ENCODE data around the gene RSPO3. TPM values are rescaled to one million over a fixed set of nuclear protein-coding genes. Genes with fewer than 3 reads are reported as not detected.

Gene RSPO3
- total RNA-seq, 1 donor from 2014 or later: 26.3 TPM

DNA sequence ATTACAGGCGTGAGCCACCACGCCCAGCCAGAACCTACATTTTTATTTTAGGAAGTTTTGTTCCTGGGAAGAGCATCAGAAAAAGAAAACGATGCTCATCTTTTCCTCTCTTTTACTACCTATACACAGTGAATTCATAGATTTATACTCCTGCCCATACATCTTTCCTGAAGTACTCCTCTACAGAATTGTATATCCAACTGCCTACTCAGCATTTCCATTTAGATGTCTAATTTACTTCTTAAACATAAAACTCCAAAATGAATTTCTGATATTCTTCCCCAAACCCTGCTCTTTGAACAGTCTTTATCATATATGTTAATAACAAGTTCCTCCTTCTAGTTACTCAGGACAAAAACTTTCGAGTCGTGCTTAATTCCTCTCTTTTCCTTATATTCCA is 39.8 kb upstream of the RSPO3 start:
- Mint-ChIP-seq H3K4me1 (peaks cover 5% of the 10 kb centered on the region), H3K27ac (no peak overlapping the region), H3K9me3 (peaks cover 11% of the 10 kb centered on the region), H3K36me3 (no peaks in the 10 kb centered on the region), H3K27me3 (ENCODE audit: low read depth) (no peaks in the 10 kb centered on the region), H3K4me3 (no peak overlapping the region)
- no peak for DNase-seq (ENCODE audit: low spot score in 2 of 2, unreplicated experiment in 2 of 2)
- TF ChIP-seq CTCF (IDR thresholded peaks at IDR 0.05; ENCODE audit: unreplicated experiment): no peak

DNA sequence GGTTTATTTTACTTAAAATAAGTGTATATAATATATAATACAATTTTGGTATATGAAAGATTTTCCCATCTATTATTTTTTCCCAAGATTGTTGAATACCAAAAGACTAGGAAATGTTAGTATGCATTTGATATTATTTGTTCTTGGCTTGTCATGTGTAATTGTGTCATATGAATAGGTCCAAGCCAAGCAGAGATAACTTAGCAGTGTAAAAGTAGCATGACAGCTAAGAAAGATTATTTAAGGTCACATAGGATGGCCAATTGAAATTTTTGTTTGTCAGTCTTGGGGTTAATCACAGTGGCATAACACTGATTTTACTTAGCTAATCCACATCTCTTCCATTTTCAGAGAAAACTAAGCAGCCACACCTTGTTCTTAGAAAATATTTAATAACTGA is 38.8 kb upstream of the RSPO3 start:
- no peak overlapping the region for H3K27ac Mint-ChIP-seq
- peaks cover 7% of the 10 kb centered on the region for H3K4me1 Mint-ChIP-seq
- no peaks in the 10 kb centered on the region for H3K27me3 Mint-ChIP-seq (ENCODE audit: low read depth)
- no peak for TF ChIP-seq CTCF (IDR thresholded peaks at IDR 0.05; ENCODE audit: unreplicated experiment)
- peaks cover 11% of the 10 kb centered on the region for H3K9me3 Mint-ChIP-seq
- H3K36me3 Mint-ChIP-seq: no peaks in the 10 kb centered on the region
- no peak for DNase-seq (ENCODE audit: low spot score in 2 of 2, unreplicated experiment in 2 of 2)
- H3K4me3 Mint-ChIP-seq: no peak overlapping the region

DNA sequence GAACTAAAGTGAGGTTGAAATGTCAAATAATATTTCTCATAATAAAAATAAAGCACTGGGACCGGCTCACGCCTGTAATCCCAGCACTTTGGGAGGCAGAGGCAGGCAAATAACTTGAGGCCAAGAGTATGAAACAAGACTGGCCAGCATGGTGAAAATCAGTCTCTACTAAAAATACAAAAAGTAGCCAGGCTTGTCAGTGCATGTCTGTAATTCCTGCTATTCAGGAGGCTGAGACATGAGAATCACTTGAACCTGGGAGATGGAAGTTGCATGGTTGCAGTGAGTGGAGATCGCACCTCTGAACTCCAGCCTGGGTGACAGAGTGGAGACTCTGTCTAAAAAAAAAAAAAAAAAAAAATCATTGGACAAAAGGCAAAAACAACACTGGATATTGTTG is 38.4 kb upstream of the RSPO3 start:
- Mint-ChIP-seq H3K4me3 (no peak overlapping the region), H3K27me3 (ENCODE audit: low read depth) (no peaks in the 10 kb centered on the region), H3K36me3 (no peaks in the 10 kb centered on the region), H3K4me1 (peaks cover 7% of the 10 kb centered on the region), H3K9me3 (peaks cover 11% of the 10 kb centered on the region), H3K27ac (no peak overlapping the region)
- no peak for TF ChIP-seq CTCF (IDR thresholded peaks at IDR 0.05; ENCODE audit: unreplicated experiment)
- no peak for DNase-seq (ENCODE audit: low spot score in 2 of 2, unreplicated experiment in 2 of 2)

DNA sequence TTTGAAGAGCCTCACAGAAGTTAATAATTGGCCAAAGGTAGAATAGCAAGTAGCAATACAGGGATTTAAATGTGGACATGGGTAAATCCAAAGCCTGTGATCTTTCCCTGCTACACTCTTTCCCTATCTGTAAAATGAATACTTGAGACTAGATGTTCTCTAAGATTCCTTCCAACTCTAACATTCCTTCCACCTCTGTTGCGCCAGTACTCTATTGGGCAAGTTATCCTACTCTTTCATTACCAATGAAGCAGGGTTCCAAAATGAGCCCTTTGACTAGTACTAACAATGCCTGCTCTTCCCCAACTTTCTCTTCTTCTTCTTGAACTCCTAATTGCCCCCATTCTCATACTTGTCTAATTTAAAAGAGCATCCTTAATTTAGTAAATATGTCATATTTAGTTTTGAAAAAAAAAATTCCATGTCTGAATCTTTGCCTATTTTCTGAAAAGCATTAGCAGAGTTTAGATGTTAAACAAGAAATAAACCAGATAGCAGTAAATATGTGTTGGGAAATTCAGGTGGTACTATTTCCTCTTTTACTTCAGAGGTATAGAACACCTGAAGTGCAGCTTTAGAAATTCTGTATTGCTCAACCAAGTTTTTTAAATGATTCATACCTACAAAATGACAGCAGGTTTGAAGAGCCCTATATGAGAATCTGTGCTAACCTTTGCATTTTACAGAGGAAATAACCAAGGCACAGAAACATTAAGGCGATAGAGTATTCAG is 35.1 kb upstream of the RSPO3 start:
- no peak for TF ChIP-seq CTCF (IDR thresholded peaks at IDR 0.05; ENCODE audit: unreplicated experiment)
- Mint-ChIP-seq H3K36me3 (no peaks in the 10 kb centered on the region), H3K27me3 (ENCODE audit: low read depth) (no peaks in the 10 kb centered on the region), H3K9me3 (peaks cover 9% of the 10 kb centered on the region), H3K4me3 (no peak overlapping the region), H3K4me1 (peaks cover 6% of the 10 kb centered on the region), H3K27ac (no peak overlapping the region)
- no peak for DNase-seq (ENCODE audit: low spot score in 2 of 2, unreplicated experiment in 2 of 2)

GRCh38 chr6:127083963-127084310 is 34.5 kb upstream of the RSPO3 start:
- Mint-ChIP-seq H3K36me3 (no peaks in the 10 kb centered on the region), H3K27me3 (ENCODE audit: low read depth) (no peaks in the 10 kb centered on the region), H3K4me1 (peaks cover 6% of the 10 kb centered on the region), H3K9me3 (peaks cover 5% of the 10 kb centered on the region), H3K27ac (no peak overlapping the region), H3K4me3 (no peak overlapping the region)
- no peak for DNase-seq (ENCODE audit: low spot score in 2 of 2, unreplicated experiment in 2 of 2)
- TF ChIP-seq CTCF (IDR thresholded peaks at IDR 0.05; ENCODE audit: unreplicated experiment): no peak

- Mint-ChIP-seq H3K9me3 (no peaks in the 10 kb centered on the region), H3K4me1 (peaks cover 12% of the 10 kb centered on the region), H3K4me3 (no peak overlapping the region), H3K27me3 (ENCODE audit: low read depth) (no peaks in the 10 kb centered on the region), H3K27ac (peak overlapping the region; percentile 50), H3K36me3 (no peaks in the 10 kb centered on the region)
- DNase-seq (ENCODE audit: low spot score in 2 of 2, unreplicated experiment in 2 of 2): no peak
- no peak for TF ChIP-seq CTCF (IDR thresholded peaks at IDR 0.05; ENCODE audit: unreplicated experiment)
Observed at GRCh38 chr6:127085181-127085580, 33.3 kb upstream of the RSPO3 start.

Measured in mesothelial cell of epicardium (in vitro differentiated cells).